Measurements from ENCODE around the gene APBA1.

DNA sequence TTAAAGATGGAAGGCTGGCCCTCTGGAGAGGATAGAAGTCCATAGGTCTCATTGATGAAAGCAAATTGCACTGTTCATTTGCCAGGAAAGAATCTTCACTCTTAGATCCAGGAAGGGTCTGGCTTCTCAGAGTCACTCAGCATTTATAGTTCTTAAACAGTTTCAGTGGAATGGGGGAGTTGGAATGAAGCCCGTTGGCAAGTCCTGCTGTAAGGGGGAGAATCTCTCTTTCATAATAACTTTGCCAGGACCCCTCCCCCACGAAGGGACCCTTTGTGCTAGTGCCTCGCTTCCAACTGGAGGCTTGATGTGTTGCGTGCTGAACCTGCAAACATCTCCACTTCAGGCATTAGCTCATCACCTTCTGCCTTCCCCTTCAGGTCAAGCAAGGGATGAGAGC lies 290.0 kb downstream of the APBA1 start:
- no peak for TF ChIP-seq POLR2A (IDR thresholded peaks at IDR 0.05; ENCODE audit: low read depth, low read length)
- TF ChIP-seq TAF1 (IDR thresholded peaks at IDR 0.05; ENCODE audit: low read depth, low read length): no peak
- no peak for TF ChIP-seq POU2F2 (IDR thresholded peaks at IDR 0.05; ENCODE audit: low read depth, low read length)
- TF ChIP-seq POLR2AphosphoS5 (IDR thresholded peaks at IDR 0.05; ENCODE audit: low read depth, low read length): no peak
